Uterus (tissue), 4 donors: ENCODE results near the gene TGFA. TPM values are rescaled to one million over a fixed set of nuclear protein-coding genes. Genes with fewer than 3 reads are reported as not detected.

Experiments used
- DNase-seq, 2 donors: peaks; one replicate each; pipeline ENCODE4 v3.0.0-alpha.2; 2019 to 2020
- H3K27ac ChIP-seq, 2 donors: fragments of 200-600 bp; sonication (generic); 1 replicate in 1 of 2; 2 replicates in 1 of 2; pipeline ENCODE4 v1.5.1; 2016 to 2018
- H3K27me3 ChIP-seq, 2 donors: fragments of 200-600 bp; sonication (generic); one replicate each; pipeline ENCODE4 v1.5.1; 2018 to 2019; ENCODE audit warnings: control low read depth in 1 of 2
- H3K36me3 ChIP-seq, 2 donors: fragments of 200-600 bp; sonication (generic); one replicate each; pipeline ENCODE4 v1.5.1; 2019; ENCODE audit warnings: control low read depth in 1 of 2
- H3K4me1 ChIP-seq, 2 donors: fragments of 200-600 bp; sonication (generic); one replicate each; pipeline ENCODE4 v1.5.1; 2018 to 2019; ENCODE audit warnings: control low read depth in 1 of 2
- H3K4me3 ChIP-seq, 2 donors: fragments of 200-600 bp; sonication (generic); 1 replicate in 1 of 2; 2 replicates in 1 of 2; pipeline ENCODE4 v1.5.1; 2018 to 2019; ENCODE audit warnings: mild to moderate bottlenecking in 1 of 2
- H3K9me3 ChIP-seq, 2 donors: fragments of 200-600 bp; sonication (generic); one replicate each; pipeline ENCODE4 v1.5.1; 2019; ENCODE audit warnings: control low read depth in 1 of 2
- CTCF ChIP-seq, 4 experiments: fragments of 200-600 bp in 2 of 4; fragments of 450-650 bp in 2 of 4; sonication (generic) in 2 of 4; IDR thresholded peaks; one replicate each; pipeline ENCODE4 v1.5.1; 2016 to 2019; ENCODE audit warnings: antibody characterized with exemption in 4 of 4, mild to moderate bottlenecking in 2 of 4, moderate library complexity in 1 of 4
- POLR2A ChIP-seq, 2 donors: fragments of 450-650 bp; IDR thresholded peaks; one replicate each; pipeline ENCODE4 v1.6.1; 2016; ENCODE audit warnings: antibody characterized with exemption in 2 of 2, mild to moderate bottlenecking in 1 of 2, moderate library complexity in 1 of 2
- intact Hi-C: fragments of 100-400 bp; cut with DNase I; formaldehyde crosslinking; loops from one replicate; pipeline ENCODE4 v1.15.1; 2023; ENCODE audit warnings: low total_unique reads
- total RNA-seq, 4 donors: library from RNA; depleted of rRNA in 3 of 4; stranded (reverse); fragments of >200 nt in 3 of 4; gene quantifications; one replicate each; pipeline versions ENCODE4 v1.1.0 to v1.2.4, GENCODE V29; 2014 to 2023
- donor health status: DM: yes; HTN: yes; CAD: no.

Gene TGFA
- total RNA-seq, 4 donors from 2014 or later: 1.5 to 3.7 (median 1.6) TPM; not detected in 1

GRCh38 chr2:70443078-70443465 is 110.6 kb downstream of the TGFA start:
- intact Hi-C loops: no loop called here
- no peaks in the 10 kb centered on the region for H3K27me3 ChIP-seq
- H3K4me1 ChIP-seq: no peaks in the 10 kb centered on the region
- TF ChIP-seq POLR2A (IDR thresholded peaks at IDR 0.05) (no peak), CTCF (IDR thresholded peaks at IDR 0.05) (no peak)
- H3K36me3 ChIP-seq: no peaks in the 10 kb centered on the region
- no peak for DNase-seq
- no peak overlapping the region for H3K27ac ChIP-seq
- no peak overlapping the region for H3K4me3 ChIP-seq
- H3K9me3 ChIP-seq: no peaks in the 10 kb centered on the region

GRCh38 chr2:70442301-70443077 is 111.1 kb downstream of the TGFA start:
- no peak overlapping the region for H3K4me3 ChIP-seq
- TF ChIP-seq POLR2A (IDR thresholded peaks at IDR 0.05) (no peak), CTCF (IDR thresholded peaks at IDR 0.05) (no peak)
- H3K27ac ChIP-seq: no peak overlapping the region
- intact Hi-C loops: no loop called here
- H3K4me1 ChIP-seq: no peaks in the 10 kb centered on the region
- H3K27me3 ChIP-seq: no peaks in the 10 kb centered on the region
- no peaks in the 10 kb centered on the region for H3K36me3 ChIP-seq
- no peaks in the 10 kb centered on the region for H3K9me3 ChIP-seq
- DNase-seq: no peak

GRCh38 chr2:70440621-70441020 is 113.0 kb downstream of the TGFA start:
- no peak for DNase-seq
- Histone ChIP-seq H3K4me1 (no peaks in the 10 kb centered on the region), H3K27ac (no peak overlapping the region), H3K4me3 (no peak overlapping the region), H3K36me3 (no peaks in the 10 kb centered on the region), H3K9me3 (no peaks in the 10 kb centered on the region), H3K27me3 (no peaks in the 10 kb centered on the region)
- TF ChIP-seq CTCF (IDR thresholded peaks at IDR 0.05): no peak
- TF ChIP-seq POLR2A (IDR thresholded peaks at IDR 0.05): no peak
- intact Hi-C loops: no loop called here

- TF ChIP-seq POLR2A (IDR thresholded peaks at IDR 0.05): no peak
- no peak for TF ChIP-seq CTCF (IDR thresholded peaks at IDR 0.05)
- Histone ChIP-seq H3K4me3 (no peak overlapping the region), H3K9me3 (no peaks in the 10 kb centered on the region), H3K36me3 (no peaks in the 10 kb centered on the region), H3K27ac (no peak overlapping the region), H3K4me1 (no peaks in the 10 kb centered on the region), H3K27me3 (no peaks in the 10 kb centered on the region)
- intact Hi-C loops: no loop called here
- no peak for DNase-seq
These were observed 118.5 kb downstream of the TGFA start for GRCh38 chr2:70435138-70435537.

GRCh38 chr2:70433315-70433714 is 120.3 kb downstream of the TGFA start:
- H3K27me3 ChIP-seq: no peaks in the 10 kb centered on the region
- no peaks in the 10 kb centered on the region for H3K4me1 ChIP-seq
- no peak overlapping the region for H3K4me3 ChIP-seq
- no peaks in the 10 kb centered on the region for H3K36me3 ChIP-seq
- no peaks in the 10 kb centered on the region for H3K9me3 ChIP-seq
- no peak for DNase-seq
- no peak overlapping the region for H3K27ac ChIP-seq
- intact Hi-C loops: no loop called here
- TF ChIP-seq POLR2A (IDR thresholded peaks at IDR 0.05) (no peak), CTCF (IDR thresholded peaks at IDR 0.05) (no peak)
